C1 segment of cervical spinal cord (tissue), 14 donors: ENCODE results near the gene ZNF335.
"Not testable (repeated sequence)": the region's sequence is repeated elsewhere in the genome, so short reads cannot be mapped to it uniquely, and the experiment has no call there.

Experiments used
- DNase-seq, 14 donors: peaks; one replicate each; lab custom pipeline; 2025; lab: John Stamatoyannopoulos, UW

ZNF335 gene

GRCh38 chr20:46000262-46000996 lies 28.4 kb upstream of the ZNF335 start:
- no peak for DNase-seq

- no peak for DNase-seq
Measured at GRCh38 chr20:45999557-46000261, 27.7 kb upstream of the ZNF335 start.

GRCh38 chr20:45998761-45999160 lies 26.8 kb upstream of the ZNF335 start:
- DNase-seq = peak in 3 of 14 donors; percentile 8 to 19 (median 11)

GRCh38 chr20:45998337-45998736 lies 26.3 kb upstream of the ZNF335 start:
- DNase-seq = peak in 2 of 14 donors; percentile 4 to 8

- DNase-seq = no peak
Measured at GRCh38 chr20:45997187-45997586, 25.2 kb upstream of the ZNF335 start.

- not testable (repeated sequence) for DNase-seq
Measured at GRCh38 chr20:45995495-45996097, 23.6 kb upstream of the ZNF335 start.

- DNase-seq = no peak
Measured at GRCh38 chr20:45994761-45995493, 22.9 kb upstream of the ZNF335 start.

- no peak for DNase-seq
Measured at GRCh38 chr20:45993197-45993951, 21.4 kb upstream of the ZNF335 start.

GRCh38 chr20:45991616-45992015 lies 19.6 kb upstream of the ZNF335 start:
- DNase-seq = no peak

GRCh38 chr20:45988830-45989229 lies 16.8 kb upstream of the ZNF335 start:
- not testable (repeated sequence) for DNase-seq

- DNase-seq = peak in 10 of 14 donors; percentile 15 to 62 (median 24)
Measured at GRCh38 chr20:45987108-45987780, 15.2 kb upstream of the ZNF335 start.

GRCh38 chr20:45985573-45985972 lies 13.6 kb upstream of the ZNF335 start:
- no peak for DNase-seq

GRCh38 chr20:45983279-45983743 lies 11.3 kb upstream of the ZNF335 start:
- DNase-seq = no peak

- no peak for DNase-seq
Measured at GRCh38 chr20:45981261-45981660, 9.3 kb upstream of the ZNF335 start.

- DNase-seq = no peak
Measured at GRCh38 chr20:45976086-45976485, 4.1 kb upstream of the ZNF335 start.

GRCh38 chr20:45975686-45976085 lies 3.7 kb upstream of the ZNF335 start:
- DNase-seq = no peak

- no peak for DNase-seq
Measured at GRCh38 chr20:45974896-45975565, 3.0 kb upstream of the ZNF335 start.

- peak in 1 of 14 donors; percentile 52 for DNase-seq
Measured at GRCh38 chr20:45972500-45973183, 639 bp upstream of the ZNF335 start.

GRCh38 chr20:45971425-45971674 lies 653 bp downstream of the ZNF335 start:
- DNase-seq = no peak
